GM10248 (cell line): ENCODE data around the gene EBF4.

Experiments used
- CTCF ChIA-PET: fragments of 300-600 bp; sonication (Branson Sonifier 250); formaldehyde crosslinking; extraction: SDS; loops from one replicate; lab custom pipeline; 2021; ENCODE audit warnings: antibody characterized with exemption; lab: Yijun Ruan, JAX
- POLR2A ChIA-PET: fragments of 350-650 bp; sonication (Branson Sonifier 250); formaldehyde crosslinking; extraction: SDS; loops from one replicate; lab custom pipeline; 2020; ENCODE audit warnings: antibody characterized with exemption; lab: Yijun Ruan, JAX
- DNase-seq: peaks from one replicate; pipeline ENCODE4 v3.0.0; 2012; ENCODE audit errors: extremely low spot score
- CTCF ChIP-seq: IDR thresholded peaks from 2 replicates; pipeline ENCODE4 v1.5.1; 2012; ENCODE audit warnings: mild to moderate bottlenecking, low read depth; ENCODE audit errors: extremely low read depth, missing control alignments, control extremely low read depth

Gene EBF4

GRCh38 chr20:2749951-2750490 is 57.4 kb downstream of the EBF4 start:
- CTCF ChIA-PET: interaction anchor here (1.4 kb wide), 1 partner anchor 8 kb away, joined by 3 read pairs; no protein-coding TSS in a partner anchor
- no peak for TF ChIP-seq CTCF
- POLR2A ChIA-PET: interaction anchor here (0.5 kb wide), 1 partner anchor 625 kb away, joined by 4 read pairs; no protein-coding TSS in a partner anchor
- DNase-seq: no peak

- no peak for TF ChIP-seq CTCF
- ChIA-PET POLR2A (interaction anchor here (0.5 kb wide), 1 partner anchor 625 kb away, joined by 4 read pairs; no protein-coding TSS in a partner anchor), CTCF (interaction anchor here (1.4 kb wide), 1 partner anchor 9 kb away, joined by 3 read pairs; no protein-coding TSS in a partner anchor)
- DNase-seq: no peak
Observed at GRCh38 chr20:2750491-2751251, 58.1 kb downstream of the EBF4 start.

GRCh38 chr20:2751347-2751877 is 58.8 kb downstream of the EBF4 start:
- ChIA-PET CTCF (interaction anchor here (1.0 to 3.0 kb wide), 3 partner anchors 8 to 10 kb away, joined by 3 to 14 read pairs (median 3); no protein-coding TSS in a partner anchor), POLR2A (no interaction called here)
- no peak for DNase-seq
- no peak for TF ChIP-seq CTCF

- POLR2A ChIA-PET: interaction anchor here (0.6 kb wide), 1 partner anchor 133 kb away, joined by 3 read pairs; no protein-coding TSS in a partner anchor
- CTCF ChIA-PET: interaction anchor here (0.6 to 3.0 kb wide), 4 partner anchors 9 to 140 kb away, joined by 3 to 14 read pairs (median 5); no protein-coding TSS in a partner anchor
- peak; percentile 59 for DNase-seq
- TF ChIP-seq CTCF: peak; percentile 33
Observed at GRCh38 chr20:2751878-2752566, 59.4 kb downstream of the EBF4 start.

GRCh38 chr20:2752567-2753460 is 60.2 kb downstream of the EBF4 start:
- ChIA-PET CTCF (interaction anchor here (0.6 to 3.0 kb wide), 12 partner anchors 8 to 139 kb away, joined by 3 to 14 read pairs (median 4); no protein-coding TSS in a partner anchor), POLR2A (interaction anchor here (0.6 kb wide), 1 partner anchor 132 kb away, joined by 3 read pairs; no protein-coding TSS in a partner anchor)
- TF ChIP-seq CTCF: peak; percentile 52
- peak; percentile 59 for DNase-seq
